HG03196 (cell line): ENCODE results near the gene INF2.

Experiments used
- ATAC-seq: cut with Tn5 transposase; IDR thresholded peaks from one replicate; pipeline ENCODE4 v1.9.1; 2021; ENCODE audit not compliant: unreplicated experiment

Gene INF2

DNA sequence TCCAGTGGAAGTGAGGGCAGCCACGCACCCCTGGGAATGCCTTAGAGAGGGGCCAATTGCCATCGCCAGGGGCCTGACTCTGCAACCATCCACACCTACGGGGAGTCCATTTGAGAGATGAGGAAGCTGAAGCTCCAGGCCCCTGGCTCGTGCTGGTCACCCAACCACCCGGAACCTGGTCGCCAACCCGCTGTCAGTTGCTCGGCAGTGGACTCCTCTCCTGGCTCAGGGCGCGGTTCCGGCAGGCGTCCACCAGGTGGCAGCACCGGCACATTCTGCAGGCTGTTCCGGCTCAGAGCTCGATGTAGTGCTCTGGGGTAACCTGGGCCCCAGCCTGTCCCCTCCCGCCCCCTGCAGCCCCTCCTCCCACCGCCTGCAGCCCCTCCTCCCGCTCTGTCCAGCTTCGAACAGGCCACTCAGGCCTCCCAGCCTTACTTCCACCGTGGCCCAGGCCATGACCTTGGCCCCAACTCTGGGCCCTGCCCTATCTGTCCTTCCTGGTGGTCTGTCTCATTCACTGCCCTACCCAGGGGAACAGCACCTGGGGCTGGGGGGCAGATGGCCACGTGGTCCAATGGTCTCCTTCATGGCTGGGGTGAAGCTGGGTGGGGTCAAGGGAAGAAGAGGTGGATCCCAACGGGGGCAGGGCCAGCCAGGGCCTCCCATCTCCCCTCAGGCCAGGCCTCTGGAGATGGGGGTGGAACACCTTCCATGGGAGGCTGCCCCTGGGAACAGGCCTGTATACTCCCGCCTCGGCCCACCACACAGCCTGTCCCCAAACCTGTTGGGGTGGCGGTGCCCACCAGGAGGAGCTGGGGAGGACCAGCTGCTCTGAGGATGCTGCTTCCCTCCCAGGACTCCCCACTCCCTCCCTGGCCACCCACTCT is 79.3 kb downstream of the INF2 start:
- peak; percentile 82 for ATAC-seq

DNA sequence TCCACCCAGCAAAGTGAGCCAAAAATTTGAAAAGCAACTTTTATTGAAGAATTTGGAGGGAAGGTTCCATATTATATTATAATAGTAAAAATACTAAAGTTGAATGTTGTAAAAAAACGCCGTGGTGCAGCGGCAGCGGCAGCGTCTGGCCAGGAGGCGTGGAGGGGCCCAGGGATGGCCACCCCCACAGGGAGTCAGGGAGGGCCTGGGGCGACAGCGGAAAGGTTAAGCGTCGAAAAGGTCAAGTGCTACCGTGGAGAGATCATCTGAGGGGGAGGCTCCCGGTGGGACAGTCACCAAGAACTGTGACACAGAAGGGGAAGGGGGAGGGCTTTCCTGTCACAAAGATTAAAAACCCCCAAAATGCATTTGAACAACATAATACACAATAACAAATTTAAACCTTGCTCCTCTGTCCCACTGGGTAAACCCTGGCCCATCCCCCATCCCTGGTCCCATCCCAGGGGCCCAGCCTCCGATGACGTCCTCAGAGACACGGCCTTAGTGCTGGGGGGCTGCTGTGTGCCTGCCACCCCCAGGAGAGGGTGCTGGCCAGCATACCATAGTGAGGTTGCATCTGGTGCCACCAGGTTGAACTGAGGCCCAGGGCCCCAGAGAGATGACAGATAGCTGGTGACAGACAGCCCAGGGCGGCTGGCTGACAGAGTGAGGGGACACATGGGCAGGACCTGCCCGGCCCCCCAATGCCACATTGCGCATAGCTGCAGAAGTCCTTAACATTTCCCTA is 80.1 kb downstream of the INF2 start:
- no peak for ATAC-seq

DNA sequence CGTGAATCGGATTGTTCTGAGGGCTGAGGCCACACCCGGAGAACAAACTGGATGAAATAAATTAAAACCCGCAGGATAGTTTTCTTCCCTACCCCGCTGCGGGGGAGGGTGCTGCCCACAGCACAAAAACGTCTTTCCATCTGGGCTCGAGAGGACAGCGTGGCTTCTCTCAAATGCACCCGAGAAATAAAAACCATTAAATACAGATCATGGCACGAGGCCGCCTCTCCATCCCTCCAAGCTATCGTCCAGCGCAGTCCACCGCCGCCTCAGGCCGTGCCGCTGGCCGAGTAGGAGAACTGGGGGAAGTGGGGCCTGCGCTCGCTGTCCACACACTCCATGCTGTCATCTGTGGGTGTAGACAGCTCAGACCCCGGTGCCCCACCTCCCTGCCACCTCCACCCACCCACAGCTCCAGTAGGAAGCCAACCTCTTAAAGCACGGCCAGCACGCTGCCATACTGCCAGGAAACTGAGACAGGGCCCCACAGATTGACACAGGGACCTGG is 80.7 kb downstream of the INF2 start:
- ATAC-seq, result no peak

DNA sequence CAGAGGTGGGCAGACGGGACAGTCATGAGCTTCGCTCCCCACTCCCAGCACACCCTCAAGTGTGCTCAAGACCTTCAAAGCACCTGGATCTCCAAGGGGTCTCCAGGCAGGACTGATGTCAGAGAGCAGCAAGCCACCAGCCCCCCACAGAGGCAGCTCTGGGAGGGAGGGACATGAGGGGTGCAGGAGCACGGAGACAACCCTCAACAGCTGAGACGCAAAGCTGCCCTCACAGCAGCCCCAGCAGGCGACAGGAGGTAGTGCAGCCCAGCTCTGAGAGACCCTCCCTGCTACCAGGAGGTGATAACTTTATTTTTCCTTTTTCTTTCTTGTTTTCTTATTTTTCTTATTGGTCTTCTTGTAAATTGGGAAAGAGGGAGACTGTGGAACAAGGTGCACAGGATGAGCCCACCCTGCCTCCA is 81.4 kb downstream of the INF2 start:
- ATAC-seq, result no peak

GRCh38 chr14:104771374-104771773 is 82.0 kb downstream of the INF2 start:
- ATAC-seq, result no peak
